Ectodermal cell (in vitro differentiated cells): Measurements from ENCODE around the gene CEBPZOS.

ENCODE experiments used
- H3K27ac ChIP-seq: 2 replicates; pipeline ENCODE4 v1.7.0; 2013; ENCODE audit warnings: mild to moderate bottlenecking, low read depth, low read length; ENCODE audit not compliant: insufficient read depth, poor library complexity, severe bottlenecking
- H3K27me3 ChIP-seq: 2 replicates; pipeline ENCODE4 v1.7.0; 2013; ENCODE audit warnings: mild to moderate bottlenecking, low read length; ENCODE audit not compliant: insufficient read depth, control insufficient read depth, poor library complexity, severe bottlenecking
- H3K36me3 ChIP-seq: one replicate; pipeline ENCODE4 v1.7.0; 2013; ENCODE audit warnings: low read length; ENCODE audit not compliant: control insufficient read depth, insufficient read depth
- H3K4me1 ChIP-seq: one replicate; pipeline ENCODE4 v1.7.0; 2013; ENCODE audit warnings: low read length; ENCODE audit not compliant: control insufficient read depth, insufficient read depth
- H3K4me3 ChIP-seq: 2 replicates; pipeline ENCODE4 v1.7.0; 2013; ENCODE audit warnings: low read depth, low read length, control low read depth; ENCODE audit not compliant: insufficient read depth
- H3K9me3 ChIP-seq: 2 replicates; pipeline ENCODE4 v1.7.0; 2013; ENCODE audit warnings: mild to moderate bottlenecking, low read length, moderate library complexity; ENCODE audit not compliant: control insufficient read depth
- WGBS, 2 experiments: methylation state at CpG; one replicate each; pipeline ENCODE4 v1.1.7; 2013; ENCODE audit warnings: missing lambda C conversion rate in 2 of 2; 5-methylcytosine and 5-hydroxymethylcytosine counted together

The CEBPZOS gene

GRCh38 chr2:37168217-37168981 is 27.9 kb upstream of the CEBPZOS start:
- no peak overlapping the region for H3K27ac ChIP-seq
- no peaks in the 10 kb centered on the region for H3K27me3 ChIP-seq
- 54 to 57% methylated on average over 15 to 16 of the region's 17 CpGs for WGBS, 2 experiments
- no peaks in the 10 kb centered on the region for H3K4me1 ChIP-seq
- H3K9me3 ChIP-seq: no peaks in the 10 kb centered on the region
- no peak overlapping the region for H3K4me3 ChIP-seq
- no peaks in the 10 kb centered on the region for H3K36me3 ChIP-seq

GRCh38 chr2:37171624-37171950 is 24.7 kb upstream of the CEBPZOS start:
- Histone ChIP-seq H3K27ac (no peak overlapping the region), H3K27me3 (no peaks in the 10 kb centered on the region), H3K9me3 (no peaks in the 10 kb centered on the region), H3K36me3 (no peaks in the 10 kb centered on the region), H3K4me1 (no peaks in the 10 kb centered on the region), H3K4me3 (no peak overlapping the region)

GRCh38 chr2:37173741-37174140 is 22.6 kb upstream of the CEBPZOS start:
- Histone ChIP-seq H3K27me3 (no peaks in the 10 kb centered on the region), H3K4me1 (no peaks in the 10 kb centered on the region), H3K27ac (no peak overlapping the region), H3K4me3 (no peak overlapping the region), H3K36me3 (no peaks in the 10 kb centered on the region), H3K9me3 (no peaks in the 10 kb centered on the region)
- 91 to 93% methylated on average over 1 of the region's 1 CpG for WGBS, 2 experiments

GRCh38 chr2:37180006-37180639 is 16.2 kb upstream of the CEBPZOS start:
- Histone ChIP-seq H3K27ac (no peak overlapping the region), H3K4me3 (no peak overlapping the region), H3K9me3 (no peaks in the 10 kb centered on the region), H3K36me3 (no peaks in the 10 kb centered on the region), H3K27me3 (no peaks in the 10 kb centered on the region), H3K4me1 (no peaks in the 10 kb centered on the region)
- 87 to 88% methylated on average over 4 of the region's 4 CpGs for whole genome bisulfite sequencing, 2 experiments

- Histone ChIP-seq H3K36me3 (no peaks in the 10 kb centered on the region), H3K4me1 (no peaks in the 10 kb centered on the region), H3K4me3 (no peak overlapping the region), H3K27ac (no peak overlapping the region), H3K9me3 (no peaks in the 10 kb centered on the region), H3K27me3 (no peaks in the 10 kb centered on the region)
- WGBS, 2 experiments: 95 to 96% methylated on average over 5 of the region's 5 CpGs
These were observed 15.7 kb upstream of the CEBPZOS start for GRCh38 chr2:37180640-37181039.

GRCh38 chr2:37181726-37182684 is 14.3 kb upstream of the CEBPZOS start:
- WGBS, 2 experiments: 60 to 63% methylated on average over 15 to 17 of the region's 17 CpGs
- no peaks in the 10 kb centered on the region for H3K27me3 ChIP-seq
- H3K36me3 ChIP-seq: no peaks in the 10 kb centered on the region
- H3K27ac ChIP-seq: no peak overlapping the region
- H3K9me3 ChIP-seq: no peaks in the 10 kb centered on the region
- H3K4me3 ChIP-seq: no peak overlapping the region
- H3K4me1 ChIP-seq: no peaks in the 10 kb centered on the region

GRCh38 chr2:37188570-37188969 is 7.7 kb upstream of the CEBPZOS start, which contains the start of gene SULT6B1:
Gene SULT6B1, minus strand, starts transcription at chr2:37188670. Its CDS starts 30 bp downstream, at chr2:37188640.
- 90 to 100% methylated on average over 1 to 2 of the region's 2 CpGs for WGBS, 2 experiments
- Histone ChIP-seq H3K27me3 (peaks cover 4% of the 10 kb centered on the region), H3K27ac (no peak within 1 kb of the TSS), H3K36me3 (no peaks in the 10 kb centered on the region), H3K9me3 (no peaks in the 10 kb centered on the region), H3K4me1 (peaks cover 4% of the 10 kb centered on the region), H3K4me3 (no peak within 1 kb of the TSS)

- H3K4me1 ChIP-seq: peaks cover 4% of the 10 kb centered on the region
- H3K27ac ChIP-seq: no peak overlapping the region
- H3K27me3 ChIP-seq: peaks cover 4% of the 10 kb centered on the region
- no peaks in the 10 kb centered on the region for H3K9me3 ChIP-seq
- H3K4me3 ChIP-seq: no peak overlapping the region
- no peaks in the 10 kb centered on the region for H3K36me3 ChIP-seq
- 69 to 78% methylated on average over 6 of the region's 6 CpGs for WGBS, 2 experiments
These were observed 6.7 kb upstream of the CEBPZOS start for GRCh38 chr2:37189452-37190153.

GRCh38 chr2:37190290-37190689 is 6.0 kb upstream of the CEBPZOS start:
- Histone ChIP-seq H3K9me3 (no peaks in the 10 kb centered on the region), H3K27me3 (peaks cover 4% of the 10 kb centered on the region), H3K4me1 (peaks cover 4% of the 10 kb centered on the region), H3K36me3 (no peaks in the 10 kb centered on the region), H3K27ac (no peak overlapping the region), H3K4me3 (no peak overlapping the region)
- WGBS, 2 experiments: 90 to 92% methylated on average over 4 of the region's 4 CpGs
